HG03378 (cell line): ENCODE data around the gene GABBR2.

Experiments
- ATAC-seq: cut with Tn5 transposase; IDR thresholded peaks from one replicate; pipeline ENCODE4 v1.9.1; 2021; ENCODE audit warnings: mild to moderate bottlenecking, moderate library complexity; ENCODE audit not compliant: unreplicated experiment

Gene GABBR2

DNA sequence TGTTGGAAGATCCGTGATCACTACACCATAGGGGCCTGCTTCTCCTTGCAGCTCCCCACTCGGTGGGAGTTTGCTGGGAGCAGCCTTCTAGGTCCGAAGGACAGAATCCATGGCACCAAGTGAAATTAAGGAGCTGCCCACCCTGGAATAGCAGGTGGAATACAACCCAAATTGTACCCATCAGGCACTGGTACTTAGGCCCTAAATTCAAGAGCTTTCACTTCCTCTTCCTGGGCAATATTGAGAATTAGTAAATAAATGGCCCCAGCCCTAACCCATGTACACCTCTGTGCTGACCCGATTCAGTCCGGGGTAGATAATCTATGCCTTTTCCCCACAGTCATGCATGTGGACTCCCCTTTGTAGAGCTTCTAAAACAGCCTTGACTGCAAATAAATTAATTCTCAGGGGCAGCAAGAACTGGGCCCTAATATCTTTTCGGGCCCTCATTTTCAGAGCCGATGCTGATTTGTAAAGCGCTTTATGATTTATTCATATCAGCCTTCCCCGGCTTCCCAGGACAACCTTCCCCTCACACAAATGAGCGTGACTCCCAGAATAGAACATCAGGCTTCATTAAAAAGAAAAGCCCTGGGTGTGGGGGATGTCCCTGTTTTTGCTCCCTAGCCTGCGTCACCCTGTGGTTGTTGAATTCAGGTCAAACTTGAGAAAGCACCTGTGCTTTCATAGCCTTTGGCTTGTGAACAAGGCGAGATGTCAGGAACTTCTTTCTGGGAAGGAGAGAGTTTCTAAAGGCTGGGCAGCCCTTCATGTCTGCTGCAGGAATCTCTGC lies 327.2 kb downstream of the GABBR2 start:
- no peak for ATAC-seq

DNA sequence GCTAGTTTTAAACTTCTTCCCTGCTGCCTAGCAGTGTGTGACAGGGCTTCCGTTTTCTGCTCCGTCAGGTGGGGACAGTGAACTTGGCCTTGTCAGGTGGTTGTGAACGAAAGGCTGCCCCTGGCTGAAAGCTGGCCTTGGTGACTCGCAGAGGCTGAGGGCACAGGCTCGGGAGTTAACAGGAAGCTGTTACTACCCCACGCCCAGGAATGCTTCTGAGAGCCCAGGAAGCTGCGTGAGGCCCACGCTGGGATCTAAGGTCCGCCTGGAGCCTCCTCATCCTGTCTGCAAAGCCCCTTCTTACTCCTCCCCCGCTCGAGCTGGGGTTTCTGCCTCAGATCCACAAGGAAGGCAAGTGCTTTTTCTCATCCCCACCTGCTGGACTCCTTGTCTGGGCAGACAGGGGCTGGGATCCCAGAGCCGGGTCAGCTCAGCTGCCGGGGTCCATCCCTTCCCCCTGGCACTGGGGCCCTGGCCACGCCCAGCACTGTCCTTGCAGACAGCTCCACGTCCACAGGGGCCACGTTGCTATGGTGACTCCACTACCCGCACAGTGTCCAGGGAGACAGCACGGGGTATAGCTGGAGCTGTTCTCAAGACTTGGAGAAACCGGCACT lies 328.6 kb downstream of the GABBR2 start:
- no peak for ATAC-seq

DNA sequence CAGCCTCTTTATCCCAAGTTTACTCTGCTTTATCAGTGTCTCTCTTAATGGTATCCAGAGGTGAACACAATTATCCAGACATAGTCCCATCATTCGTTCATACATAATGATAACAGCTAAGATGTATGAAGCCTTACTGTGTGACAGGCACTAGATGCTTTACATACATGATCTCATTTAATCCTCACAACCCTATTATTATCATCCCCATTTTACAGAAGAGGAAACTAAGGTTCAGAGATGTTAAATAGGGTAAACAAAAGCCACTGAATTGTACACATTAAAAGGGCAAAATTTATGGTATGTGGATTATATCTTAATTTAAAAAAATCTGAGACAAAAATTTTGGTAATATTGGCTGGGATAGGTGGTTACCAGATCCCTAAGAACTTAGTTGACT lies 329.2 kb downstream of the GABBR2 start:
- ATAC-seq = no peak

DNA sequence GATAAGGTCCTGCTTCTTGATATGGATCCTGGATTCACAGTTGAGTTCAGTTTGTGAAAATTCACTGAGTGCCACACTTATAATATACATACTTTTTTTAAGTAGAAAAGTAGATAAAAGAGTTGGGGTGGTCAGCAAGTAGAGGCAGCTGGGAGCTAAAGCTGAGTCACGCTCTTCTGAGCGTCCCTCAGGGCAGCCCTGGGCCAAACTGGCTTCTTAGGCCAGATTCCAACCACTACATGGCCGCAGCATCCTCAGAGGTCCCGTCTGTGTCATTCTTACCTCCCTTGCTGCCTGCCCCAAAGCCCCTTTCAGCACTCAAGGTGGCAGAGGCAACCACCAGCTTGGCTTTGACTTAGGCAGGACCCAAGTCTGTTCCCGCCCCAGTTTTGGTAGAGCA lies 329.9 kb downstream of the GABBR2 start:
- ATAC-seq = no peak

GRCh38 chr9:98378206-98378780 lies 330.4 kb downstream of the GABBR2 start:
- ATAC-seq = no peak

DNA sequence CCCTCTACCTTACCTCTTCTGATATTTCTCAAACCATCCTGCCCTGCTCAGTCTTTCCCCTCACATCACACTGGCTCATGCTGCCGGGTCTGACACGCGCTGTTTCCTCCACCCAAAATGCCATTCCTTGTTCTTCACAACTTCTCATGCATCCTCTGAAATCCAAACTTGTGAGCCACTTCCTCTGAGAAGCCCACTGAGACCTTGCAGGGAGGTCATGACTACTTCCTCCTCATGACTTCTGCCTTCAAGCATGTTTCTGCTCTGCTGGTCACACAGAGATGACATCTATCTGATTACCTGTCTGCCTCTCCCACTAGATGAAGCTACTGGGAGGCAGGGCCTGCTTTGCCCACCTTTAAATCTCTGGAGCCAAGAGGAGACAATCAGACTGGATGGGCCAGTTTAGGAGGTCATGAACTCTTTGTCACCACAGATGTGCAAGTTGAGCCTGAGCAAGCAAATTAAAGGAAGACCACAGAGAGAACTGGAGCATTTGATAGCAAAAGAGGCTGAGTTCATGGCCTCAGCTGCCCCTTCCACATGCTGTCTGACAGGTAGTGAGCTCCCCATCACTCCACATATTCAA lies 333.5 kb downstream of the GABBR2 start:
- ATAC-seq = peak; percentile 50

DNA sequence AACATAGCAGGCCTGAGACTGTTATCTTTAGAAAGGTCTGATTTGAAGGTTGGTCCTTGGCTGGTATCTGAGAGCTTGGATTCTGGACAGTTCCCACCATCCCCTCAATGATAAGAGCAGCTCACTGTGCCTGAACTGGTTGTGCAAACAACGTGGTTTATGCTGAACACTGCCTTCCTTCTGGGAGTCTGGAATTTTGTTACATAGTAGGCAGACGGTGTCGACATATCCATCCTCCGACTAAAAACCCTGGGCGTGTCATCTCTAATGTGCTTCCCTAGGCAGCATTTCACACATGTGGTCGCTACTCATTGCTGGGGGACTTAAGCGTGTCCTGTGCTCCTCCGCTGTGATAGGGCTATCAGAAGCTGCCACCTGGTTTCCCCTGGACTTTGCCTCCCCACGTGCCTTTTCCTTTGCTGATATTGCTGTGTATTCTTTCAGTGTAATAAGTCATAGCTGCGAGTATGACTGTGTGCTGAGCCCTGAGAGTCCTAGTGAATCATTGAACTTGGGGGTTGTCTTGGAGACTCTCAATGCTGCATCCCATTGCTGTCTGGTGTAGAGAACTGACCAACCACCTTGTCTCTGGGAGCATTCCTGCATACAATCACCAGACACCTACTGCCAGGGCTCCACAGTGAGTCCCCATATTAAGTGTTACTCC lies 334.2 kb downstream of the GABBR2 start:
- ATAC-seq = no peak

DNA sequence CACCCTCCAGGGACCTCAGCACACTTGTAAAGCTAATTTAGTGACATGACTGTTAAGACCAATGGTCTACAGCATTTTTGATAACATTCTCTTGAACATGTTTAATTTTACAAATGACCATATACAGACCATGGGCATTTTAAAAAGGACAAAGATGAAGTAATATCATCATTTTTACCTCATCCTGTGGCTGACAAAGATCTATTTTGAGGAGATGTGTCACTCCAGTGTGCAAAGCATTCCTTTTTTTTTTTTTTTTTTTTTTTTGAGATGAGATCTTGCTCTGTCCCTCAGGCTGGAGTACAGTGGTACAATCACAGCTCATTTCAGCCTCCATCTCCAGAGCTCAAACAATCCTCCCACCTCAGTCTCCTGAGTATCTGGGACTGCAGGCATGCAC lies 335.1 kb downstream of the GABBR2 start:
- no peak for ATAC-seq

- ATAC-seq = no peak
Measured at GRCh38 chr9:98372077-98372836, 336.5 kb downstream of the GABBR2 start.

DNA sequence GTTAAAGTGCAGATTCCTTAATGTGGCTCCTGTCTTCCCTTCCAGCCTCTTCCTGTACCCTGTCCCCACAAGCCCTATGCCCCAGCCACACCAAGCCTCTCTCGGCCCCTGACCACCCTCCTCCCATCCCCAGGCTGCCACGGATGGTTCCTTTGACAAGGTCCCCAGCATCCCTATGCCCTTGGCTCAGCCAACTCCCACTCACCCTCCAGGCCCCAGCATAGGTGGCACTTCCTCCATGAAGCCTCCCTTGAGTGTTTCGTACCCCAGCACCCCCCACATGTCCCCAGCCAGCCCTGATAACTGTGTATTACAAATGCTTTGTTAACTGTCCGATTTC lies 337.8 kb downstream of the GABBR2 start:
- no peak for ATAC-seq

- no peak for ATAC-seq
Measured at GRCh38 chr9:98370300-98370975, 338.3 kb downstream of the GABBR2 start.

GRCh38 chr9:98369896-98370295 lies 338.8 kb downstream of the GABBR2 start:
- no peak for ATAC-seq

GRCh38 chr9:98369471-98369870 lies 339.3 kb downstream of the GABBR2 start:
- ATAC-seq = no peak

DNA sequence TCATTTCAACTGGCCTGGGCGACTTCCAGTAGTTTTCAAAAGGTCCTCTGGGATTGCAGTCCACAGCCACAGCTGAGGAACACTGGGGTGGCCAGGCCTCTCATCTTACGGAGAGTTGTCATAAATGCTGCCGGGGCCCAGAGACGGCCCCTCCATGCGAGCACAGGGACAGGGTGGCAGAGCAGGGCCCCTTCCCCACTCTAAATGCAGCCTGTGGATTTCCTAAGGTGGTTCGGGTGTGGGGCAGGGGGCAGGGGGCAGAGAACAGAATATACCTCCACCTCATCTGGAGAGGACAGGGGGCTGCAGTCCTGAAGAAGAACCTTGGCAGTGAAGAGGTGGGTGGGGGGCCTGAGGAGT lies 339.7 kb downstream of the GABBR2 start:
- ATAC-seq = no peak

GRCh38 chr9:98368366-98369065 lies 340.2 kb downstream of the GABBR2 start:
- no peak for ATAC-seq

DNA sequence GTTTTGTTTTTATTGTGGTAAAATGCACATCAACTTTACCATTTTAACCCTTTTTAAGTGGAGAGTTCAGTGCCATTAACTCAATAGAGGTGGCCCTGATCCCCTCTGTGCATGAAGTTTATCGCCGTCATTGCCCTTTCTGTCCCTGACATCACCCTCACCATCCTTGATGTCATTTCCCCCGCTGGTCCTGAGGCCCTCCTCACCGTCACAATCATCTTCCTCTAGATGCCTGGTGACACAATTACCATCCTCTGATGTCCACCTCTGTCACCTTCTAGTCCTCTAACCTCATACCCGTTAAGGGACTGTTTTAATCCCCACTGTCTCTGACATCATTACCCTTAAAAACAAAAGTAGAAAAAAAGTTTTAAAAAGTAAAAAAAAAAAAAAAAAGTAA lies 340.8 kb downstream of the GABBR2 start:
- no peak for ATAC-seq

DNA sequence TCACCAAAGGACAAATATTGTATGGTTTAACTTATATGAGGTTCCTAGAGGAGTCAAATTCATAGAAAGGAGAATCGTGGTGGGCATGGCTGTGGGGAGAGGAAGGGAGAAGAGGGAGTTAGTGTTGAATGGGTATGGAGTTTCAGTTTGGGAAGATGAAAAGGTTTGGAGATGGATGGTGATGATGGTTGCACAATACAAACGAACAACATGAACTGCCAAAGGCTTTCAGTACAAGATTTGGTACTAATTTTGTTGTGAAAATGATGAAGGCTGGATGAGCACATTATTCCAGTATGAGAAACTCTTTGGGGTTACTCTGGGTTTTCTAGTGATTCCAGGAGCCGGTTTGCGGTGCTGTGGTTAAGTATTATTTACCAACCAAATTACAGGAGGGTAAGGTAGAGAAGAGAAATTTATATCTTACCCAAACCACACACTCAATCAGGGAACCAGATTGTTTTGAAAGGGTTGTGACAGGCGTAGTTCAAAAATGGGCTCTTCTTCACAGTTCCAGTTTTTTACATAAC lies 341.3 kb downstream of the GABBR2 start:
- no peak for ATAC-seq

GRCh38 chr9:98365781-98366180 lies 343.0 kb downstream of the GABBR2 start:
- ATAC-seq = no peak

DNA sequence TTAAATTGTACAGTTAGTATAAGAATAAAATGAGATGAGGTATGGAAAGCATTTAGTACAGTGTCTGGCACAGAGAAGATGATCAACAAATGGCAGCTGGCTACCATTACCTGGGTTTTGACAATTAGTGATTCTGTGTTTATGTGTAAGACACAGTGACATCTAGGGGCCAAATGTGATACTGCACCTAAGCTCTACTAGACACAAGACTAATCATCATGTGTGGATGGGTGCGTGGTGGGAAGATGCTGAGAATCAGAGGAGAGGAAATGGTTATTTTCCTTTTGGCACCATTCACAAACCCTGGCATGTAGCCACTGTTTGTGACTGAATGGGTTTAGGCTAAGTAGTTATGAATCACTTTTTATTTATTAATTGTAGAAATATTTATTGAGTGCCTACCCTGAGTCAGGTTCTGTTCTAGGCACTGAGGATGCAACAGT lies 343.5 kb downstream of the GABBR2 start:
- no peak for ATAC-seq
